Left renal pelvis (tissue), 4 donors: Measurements from ENCODE around the gene TSACC. TPM values are rescaled to one million over a fixed set of nuclear protein-coding genes. Genes with fewer than 3 reads are reported as not detected.
"Not testable (repeated sequence)": the region's sequence is repeated elsewhere in the genome, so short reads cannot be mapped to it uniquely, and the experiment has no call there.

ENCODE experiments used
- DNase-seq, 4 donors: peaks; one replicate each; pipeline ENCODE4 v3.0.0-alpha.2; 2013; ENCODE audit warnings: low read depth in 4 of 4, low spot score in 3 of 4
- polyA plus RNA-seq, 4 donors: library from polyadenylated mRNA; unstranded; fragments of 120-200 nt; gene quantifications; one replicate each; pipeline ENCODE4 v1.2.1, GENCODE V29; 2013; ENCODE audit not compliant: insufficient read length in 4 of 4

TSACC gene
- polyA plus RNA-seq, 4 donors, result 0.23 to 2.2 (median 0.67) TPM

DNA sequence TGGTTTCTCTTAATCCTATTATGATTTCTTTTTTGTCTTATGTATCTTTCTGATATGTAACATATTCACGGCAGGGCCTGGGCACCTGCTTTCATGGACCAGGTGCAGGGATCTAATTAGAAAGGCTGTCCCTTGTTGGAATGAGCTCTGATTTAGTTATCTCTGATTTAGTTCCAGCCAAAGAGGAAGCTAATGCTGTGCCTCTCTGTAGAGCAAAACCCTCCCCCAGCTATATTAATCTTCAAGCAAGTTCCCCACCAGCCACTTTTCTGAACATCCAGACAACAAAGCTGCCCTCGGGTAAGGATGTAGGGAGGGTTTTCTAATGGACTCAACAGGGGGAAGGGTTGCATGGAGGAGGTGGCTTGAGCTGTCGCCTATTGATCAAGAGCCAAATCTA, 6.1 kb downstream of the TSACC start:
- DNase-seq, result no peak

DNA sequence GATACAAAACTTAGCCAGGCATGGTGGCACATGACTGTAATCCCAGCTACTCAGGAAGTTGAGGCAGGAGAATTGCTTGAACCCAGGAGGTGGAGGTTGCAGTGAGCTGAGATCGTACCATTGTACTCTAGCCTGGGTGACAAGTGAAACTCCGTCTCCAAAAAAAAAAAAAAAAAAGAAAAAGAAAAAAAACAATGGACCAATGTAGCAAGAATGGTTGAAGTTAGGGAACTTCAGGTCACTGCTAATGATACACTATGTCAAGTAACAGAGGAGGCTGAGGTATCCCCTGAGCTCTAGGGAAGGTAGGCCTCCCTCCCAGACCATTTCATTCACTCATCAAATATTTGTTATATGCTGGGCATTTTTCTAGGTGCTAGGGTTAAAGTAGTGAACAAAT, 7.7 kb downstream of the TSACC start:
- not testable (repeated sequence) for DNase-seq

DNA sequence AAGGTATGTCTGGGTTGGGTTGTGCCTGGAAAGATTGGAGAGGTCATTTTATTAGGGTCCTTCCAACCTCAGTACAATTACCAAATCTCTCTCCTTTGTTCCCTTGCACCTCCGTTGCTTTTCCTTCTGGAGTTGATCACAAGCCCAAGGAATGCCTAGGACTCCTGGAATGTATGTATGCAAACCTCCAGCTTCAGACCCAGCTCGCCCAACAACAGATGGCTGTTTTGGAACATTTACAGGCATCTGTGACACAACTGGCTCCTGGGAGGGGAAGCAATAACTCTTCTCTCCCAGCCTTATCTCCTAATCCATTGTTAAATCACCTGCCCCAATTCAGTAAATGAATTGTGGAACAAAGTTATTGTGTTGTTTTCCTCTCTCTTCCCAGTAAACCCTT, 8.3 kb downstream of the TSACC start:
- no peak for DNase-seq

DNA sequence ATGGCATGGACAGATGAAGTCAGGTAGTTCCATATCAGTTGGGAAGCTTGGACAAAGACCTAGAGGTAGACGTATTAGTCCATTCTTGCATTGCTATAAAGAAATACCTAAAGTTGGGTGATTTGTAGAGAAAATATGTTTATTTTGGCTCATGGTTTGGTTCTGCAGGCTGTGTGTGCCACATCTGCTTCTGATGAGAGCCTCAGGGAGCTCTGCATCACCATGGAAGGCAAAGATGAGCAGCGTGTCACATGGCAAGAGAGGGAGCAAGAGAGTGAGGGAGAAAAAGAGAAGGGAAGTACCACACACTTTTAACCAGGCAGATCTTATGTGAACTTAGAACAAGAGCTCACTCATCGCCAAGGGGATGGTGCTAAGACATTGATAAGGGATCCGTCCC, 9.0 kb downstream of the TSACC start:
- no peak for DNase-seq

DNA sequence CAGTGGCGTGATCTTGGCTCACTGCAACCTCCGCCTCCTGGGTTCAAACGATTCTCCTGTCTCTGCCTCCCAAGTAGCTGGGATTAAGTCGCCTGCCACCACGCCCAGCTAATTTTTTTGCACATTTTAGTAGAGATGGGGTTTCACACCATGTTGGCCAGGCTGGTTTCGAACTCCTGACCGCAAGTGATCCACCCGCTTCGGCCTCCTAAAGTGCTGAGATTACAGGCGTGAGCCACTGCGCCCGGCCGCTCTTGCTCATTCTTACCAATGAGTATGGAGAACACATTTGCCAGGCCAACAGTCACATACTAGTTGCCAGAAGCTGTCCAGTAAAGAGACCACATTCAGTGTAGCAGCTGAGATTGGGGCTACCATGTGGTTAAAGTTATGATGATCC, 14.2 kb downstream of the TSACC start:
- not testable (repeated sequence) for DNase-seq

DNA sequence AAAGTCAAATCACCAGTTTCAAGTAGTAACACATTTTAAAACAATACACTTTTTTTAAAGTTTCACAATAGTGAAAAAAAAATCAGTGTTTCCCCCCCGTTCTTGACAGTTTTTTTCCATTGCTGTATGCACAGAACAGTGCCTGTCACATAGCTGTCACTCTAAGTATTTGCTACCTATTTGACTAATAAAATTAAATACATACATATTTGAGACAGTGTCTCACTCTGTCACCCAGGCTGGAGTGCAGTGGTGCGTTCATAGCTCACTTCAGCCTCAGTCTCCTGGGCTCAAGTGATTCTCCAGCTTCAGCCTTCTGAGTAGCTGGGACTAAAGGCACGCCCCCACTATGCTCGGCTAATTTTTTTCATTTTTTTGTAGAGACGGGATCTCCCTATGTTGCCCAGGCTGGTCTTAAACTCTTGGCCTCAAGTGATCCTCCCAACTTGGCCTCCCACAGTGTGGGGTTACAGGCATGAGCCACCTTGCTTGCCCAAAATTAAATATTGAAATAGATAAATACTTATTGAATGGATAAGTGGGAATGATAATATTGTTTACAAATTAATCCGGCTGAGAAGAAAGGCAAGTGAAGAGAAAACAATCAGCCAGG, 18.0 kb downstream of the TSACC start:
- no peak for DNase-seq

DNA sequence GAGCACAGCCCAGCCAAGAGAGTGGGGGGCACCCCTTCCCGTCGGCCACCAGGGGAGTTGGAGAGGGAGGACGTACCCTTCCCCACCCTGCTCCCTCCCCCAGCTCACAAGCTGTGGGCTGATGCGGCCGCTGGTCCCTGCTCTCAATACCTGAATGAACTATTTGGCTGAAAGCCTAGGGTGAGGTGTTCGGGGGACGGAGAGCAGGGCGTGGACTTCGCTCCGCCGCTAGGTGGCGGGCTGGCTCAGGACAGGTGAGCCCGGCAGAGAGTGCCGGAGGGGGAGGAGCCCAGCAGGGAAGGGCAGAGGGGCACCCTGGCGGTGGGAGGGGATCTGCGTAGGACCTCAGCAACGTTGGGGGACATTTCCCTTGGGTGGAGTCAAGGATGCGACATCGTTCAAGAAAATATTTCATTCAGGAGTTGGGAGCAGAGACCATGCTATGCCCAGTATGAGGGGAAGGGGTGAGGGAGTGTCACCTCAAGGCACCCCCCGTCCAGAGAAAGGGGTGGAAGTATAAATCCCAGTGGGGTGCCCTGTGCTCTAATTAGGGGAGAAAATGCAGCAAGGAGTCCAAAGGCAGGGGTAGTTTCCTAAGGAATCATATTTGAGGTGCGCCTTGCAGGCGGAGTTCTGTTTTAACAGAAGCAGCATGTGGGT, 18.7 kb downstream of the TSACC start:
- peak in 1 of 4 donors; percentile 37 for DNase-seq

DNA sequence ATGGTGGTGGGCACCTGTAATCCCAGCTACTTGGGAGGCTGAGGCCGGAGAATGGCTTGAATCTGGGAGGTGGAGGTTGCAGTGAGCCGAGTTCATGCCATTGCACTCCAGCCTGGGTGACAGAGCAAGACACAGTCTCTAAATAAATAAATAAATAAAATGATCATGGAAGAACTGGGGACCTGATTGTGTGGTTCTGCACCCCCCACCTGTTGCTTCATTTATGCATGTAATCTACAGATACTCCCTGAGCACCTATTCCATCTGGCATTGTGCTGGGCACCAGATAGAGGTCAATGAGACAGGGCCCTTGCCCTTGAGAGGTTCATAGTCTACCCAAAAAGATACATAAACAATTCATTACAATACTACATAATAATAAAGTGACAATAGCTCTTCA, 19.7 kb downstream of the TSACC start:
- no peak for DNase-seq

DNA sequence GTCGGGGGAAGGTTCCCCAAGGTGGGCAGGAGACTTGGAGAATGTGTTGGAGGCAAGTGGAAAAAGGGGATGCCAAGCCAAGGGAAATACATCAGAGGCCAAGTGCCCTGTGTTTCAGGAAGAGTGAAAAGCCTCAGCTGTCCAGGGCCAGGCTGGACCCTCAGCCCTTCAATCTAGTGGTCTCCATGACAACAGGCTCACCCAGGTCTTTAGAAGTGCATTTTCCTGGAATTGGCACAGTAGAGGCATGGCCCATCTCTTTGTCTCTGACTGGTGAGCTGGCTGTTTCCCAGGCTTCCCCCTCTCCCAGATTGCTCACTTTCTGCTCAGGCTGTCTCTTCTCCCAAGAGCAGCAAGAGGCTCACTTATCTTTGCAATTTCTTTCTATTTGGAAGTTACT, 20.3 kb downstream of the TSACC start:
- DNase-seq, result no peak

DNA sequence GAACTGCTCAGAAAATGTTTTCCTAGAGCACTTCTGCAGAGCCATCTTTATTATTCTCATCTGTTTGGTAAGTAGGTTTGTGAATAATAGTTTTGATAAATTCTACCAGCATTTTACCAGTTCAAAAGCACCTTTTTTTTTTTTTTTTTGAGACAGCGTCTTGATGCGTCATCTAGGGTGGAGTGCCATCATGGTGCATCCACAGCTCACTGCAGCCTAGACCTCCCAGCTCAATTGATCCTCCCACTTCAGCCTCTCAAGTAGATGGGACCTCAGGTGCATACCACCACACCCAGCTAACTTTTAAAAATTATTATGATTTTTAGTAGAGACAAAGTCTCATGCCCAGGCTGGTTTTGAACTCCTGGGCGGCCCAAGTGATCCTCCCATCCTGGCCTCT, 20.9 kb downstream of the TSACC start:
- DNase-seq, result no peak

DNA sequence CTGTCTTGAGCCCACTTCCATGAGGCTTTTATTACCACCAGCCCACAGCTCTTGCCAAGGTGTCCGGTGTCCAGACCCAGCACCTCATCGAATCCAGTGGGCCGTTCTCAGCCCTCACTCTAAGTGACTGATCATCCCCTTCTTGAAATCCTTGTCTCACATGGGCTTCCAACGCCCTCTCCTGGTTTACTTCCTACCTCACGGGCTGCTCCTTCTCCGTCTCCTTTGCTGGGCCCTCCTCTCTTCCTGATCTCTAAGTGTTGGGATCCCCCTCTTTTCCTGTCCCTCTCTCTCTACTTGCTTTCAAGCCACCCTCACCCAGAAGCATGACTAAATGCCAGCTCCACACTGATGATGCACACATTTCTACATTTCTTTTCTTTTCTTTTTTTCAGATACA, 21.6 kb downstream of the TSACC start:
- DNase-seq, result no peak

DNA sequence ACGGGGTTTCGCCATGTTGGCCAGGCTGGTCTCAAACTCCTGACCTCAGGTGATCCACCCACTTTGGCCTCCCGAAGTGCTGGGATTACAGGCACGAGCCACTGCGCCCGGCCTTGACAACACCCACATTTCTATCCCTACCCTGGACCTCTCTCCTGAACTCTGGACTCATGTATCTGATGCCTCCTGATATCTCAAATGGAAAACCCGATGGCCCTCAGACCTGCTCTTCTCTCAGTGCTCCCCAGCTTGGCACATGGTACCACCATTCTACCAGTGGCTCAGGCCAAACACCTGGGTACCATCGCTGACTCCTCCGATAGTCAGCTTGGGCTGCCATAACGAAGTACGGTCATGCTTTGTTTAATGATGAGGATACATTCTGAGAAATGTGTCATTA, 22.2 kb downstream of the TSACC start:
- no peak for DNase-seq

DNA sequence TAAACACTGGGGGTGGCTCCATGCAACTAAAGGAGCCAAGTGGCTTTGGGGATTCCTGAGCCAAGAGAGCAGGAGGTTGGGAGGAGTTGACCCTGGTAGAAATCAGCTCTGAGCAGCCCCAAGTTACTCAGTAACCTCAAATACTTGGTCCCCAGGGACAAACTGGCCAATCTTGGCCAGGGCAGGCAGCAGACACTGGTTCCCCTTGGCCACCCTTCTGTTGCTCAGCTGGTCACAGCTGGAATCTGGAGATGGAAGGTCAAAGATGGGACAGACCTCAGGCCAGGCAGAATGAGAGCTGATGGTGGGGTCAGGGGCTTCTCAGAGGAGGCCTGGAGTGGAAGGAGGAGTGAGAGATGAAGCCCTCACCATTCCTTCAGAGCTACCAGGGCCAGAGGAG, 27.4 kb downstream of the TSACC start:
- DNase-seq, result no peak

DNA sequence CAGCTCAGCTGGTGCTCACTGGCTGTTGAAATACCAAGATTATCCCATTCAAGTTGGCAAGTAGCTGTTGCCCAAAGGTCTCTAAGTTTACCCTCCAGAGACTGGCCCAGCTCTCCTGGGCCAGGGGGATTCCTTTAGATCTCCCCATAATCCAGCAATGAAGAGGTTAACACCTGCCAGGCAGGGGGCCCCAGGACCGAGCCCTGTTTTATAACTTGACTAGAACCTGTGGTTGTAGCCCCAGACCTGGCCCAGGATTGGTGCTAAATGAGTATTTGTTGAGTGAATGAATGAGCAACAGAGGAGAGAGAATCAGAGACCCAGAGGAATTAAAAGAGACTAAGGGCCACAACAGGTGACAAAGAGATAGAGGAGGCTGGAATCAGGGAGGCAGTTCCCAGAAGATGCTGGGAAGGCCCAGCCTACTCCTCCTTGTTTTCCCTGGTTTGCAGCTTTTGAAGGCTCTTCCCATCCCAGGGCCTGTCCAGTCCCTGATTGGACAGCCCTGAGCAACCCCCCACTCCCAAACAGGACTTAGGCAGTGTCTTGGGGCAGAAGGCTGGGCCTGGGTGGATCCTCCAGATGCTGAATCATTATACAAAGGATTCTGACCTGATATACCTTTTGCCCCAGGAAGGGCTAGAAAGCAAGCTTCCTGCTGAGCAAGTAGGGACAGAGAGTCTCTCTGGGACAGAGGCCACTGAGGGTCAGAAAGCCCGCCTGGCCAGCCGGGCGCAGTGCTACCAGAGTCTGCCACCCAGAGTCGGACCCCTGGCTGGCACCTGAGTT, 28.2 kb downstream of the TSACC start:
- DNase-seq, result no peak

DNA sequence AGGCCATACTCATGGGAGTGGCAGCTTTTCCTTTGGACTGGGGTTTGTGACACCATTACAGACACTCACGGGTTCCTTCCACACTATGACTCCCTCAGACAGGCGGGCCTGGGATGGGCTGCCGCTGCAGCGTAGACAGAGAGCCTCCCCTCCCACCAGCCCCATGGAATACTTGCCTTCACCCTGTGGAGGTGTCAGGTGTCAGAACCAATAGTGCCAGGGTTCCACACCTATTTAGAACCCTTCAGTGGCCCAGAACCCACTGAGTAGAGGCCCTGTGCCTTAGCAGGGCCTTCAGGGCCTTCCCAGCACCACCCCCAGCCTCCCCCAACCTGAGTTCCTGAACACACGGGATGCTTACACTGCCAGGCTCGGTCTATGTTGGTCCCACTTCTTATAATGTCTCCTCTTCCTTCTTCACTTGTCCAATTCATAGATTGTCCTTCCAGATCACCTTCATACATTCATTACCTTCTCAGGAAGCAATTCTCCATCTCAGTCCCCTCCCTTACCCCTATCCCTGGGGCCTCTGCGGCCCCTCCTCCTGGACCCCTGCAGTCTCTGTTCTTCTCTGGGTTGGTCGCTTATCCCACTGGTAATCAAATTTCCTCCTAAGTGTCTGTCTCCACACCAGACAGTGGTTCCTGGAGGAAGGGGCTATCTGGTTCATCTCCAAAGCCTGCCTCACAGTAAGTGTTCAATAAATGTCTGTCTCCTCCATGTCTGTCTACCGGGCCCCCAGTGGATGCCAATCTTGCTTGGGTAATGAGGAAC, 29.2 kb downstream of the TSACC start:
- no peak for DNase-seq

DNA sequence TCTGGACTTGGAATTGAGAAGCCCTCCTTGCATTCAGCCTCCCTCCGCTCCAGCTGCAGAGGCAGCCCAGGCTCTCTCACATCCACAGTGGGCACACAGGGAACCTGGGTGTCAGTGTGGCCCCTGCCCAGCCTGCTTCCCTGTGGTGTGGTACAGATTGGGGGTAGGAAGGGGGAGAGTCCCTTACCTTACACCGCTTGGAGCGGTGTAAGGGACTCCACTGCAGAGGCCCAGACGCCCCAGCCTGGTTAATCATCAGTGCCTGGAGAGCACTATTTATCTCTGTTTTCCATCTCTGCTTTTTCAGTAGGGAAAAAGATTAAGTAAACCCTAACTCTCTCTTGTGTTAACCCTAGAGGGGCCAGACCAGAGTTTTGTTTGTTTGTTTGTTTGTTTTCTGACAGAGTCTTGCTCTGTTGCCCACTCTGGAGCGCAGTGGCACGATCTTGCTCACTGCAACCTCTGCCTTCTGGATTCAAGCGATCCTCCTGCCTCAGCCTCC, 29.9 kb downstream of the TSACC start:
- DNase-seq, result no peak

DNA sequence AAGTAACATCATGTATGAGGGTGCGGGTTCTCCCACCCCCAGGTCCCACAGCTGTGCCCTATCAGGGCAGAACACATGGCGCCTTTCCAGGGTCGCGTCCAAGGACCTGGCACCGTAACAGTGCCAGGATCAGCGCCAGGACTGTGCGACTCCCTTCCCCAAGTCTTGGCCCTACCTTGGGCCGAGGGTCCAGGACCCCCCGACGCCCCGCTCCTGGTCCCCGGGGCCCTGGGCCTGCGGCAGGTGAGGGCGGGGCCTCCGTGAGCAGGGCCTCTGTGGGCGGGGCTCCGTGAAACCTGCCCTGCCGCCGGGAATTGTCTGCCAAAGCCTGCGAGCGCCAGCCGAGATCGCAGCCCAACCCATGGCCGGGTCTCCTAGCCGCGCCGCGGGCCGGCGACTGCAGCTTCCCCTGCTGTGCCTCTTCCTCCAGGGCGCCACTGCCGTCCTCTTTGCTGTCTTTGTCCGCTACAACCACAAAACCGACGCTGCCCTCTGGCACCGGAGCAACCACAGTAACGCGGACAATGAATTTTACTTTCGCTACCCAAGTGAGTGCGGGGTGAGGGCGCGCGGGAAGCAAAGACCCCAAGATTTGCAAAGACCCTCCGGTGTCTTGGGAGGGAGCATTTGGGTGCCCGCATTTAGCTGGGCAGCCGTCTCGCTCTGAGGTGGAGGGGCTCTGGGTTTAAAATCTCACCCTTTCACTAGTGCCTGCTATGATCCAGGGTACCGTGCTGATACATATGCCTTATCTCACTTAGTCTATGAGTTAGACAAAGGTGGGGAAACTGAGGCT, 30.8 kb downstream of the TSACC start, which contains the start of gene RHBG:
Gene RHBG, plus strand, starts transcription at position 323 of the 796 bp plus-strand sequence. Its CDS starts 39 bp downstream, at position 362.
- DNase-seq, result no peak

DNA sequence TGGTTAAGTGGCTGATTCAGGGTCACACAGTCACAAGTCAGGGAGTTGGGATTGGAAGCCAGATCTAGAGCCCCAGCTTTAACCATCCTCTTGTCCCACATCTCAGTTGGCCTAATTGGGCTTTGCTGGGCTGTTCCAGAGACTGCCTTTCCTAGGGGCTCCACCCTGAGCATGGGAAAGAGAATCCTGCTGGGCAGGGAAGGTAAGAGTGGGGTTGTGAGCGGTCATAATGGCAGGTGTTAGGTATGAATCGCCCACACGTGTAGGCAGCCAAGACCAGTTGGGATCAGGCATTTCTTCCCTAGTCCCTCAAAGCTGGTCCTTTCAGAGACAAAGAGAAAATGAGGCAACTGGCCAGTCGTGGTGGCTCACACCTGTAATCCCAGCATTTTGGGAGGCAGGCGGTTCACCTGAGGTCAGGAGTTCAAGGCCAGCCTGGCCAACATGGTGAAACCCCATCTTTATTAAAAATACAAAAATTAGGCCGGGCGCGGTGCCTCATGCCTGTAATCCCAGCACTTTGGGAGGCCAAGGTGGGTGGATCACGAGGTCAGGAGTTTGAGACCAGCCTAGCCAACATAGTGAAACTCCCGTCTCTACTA, 31.5 kb downstream of the TSACC start:
- DNase-seq, result not testable (repeated sequence)

DNA sequence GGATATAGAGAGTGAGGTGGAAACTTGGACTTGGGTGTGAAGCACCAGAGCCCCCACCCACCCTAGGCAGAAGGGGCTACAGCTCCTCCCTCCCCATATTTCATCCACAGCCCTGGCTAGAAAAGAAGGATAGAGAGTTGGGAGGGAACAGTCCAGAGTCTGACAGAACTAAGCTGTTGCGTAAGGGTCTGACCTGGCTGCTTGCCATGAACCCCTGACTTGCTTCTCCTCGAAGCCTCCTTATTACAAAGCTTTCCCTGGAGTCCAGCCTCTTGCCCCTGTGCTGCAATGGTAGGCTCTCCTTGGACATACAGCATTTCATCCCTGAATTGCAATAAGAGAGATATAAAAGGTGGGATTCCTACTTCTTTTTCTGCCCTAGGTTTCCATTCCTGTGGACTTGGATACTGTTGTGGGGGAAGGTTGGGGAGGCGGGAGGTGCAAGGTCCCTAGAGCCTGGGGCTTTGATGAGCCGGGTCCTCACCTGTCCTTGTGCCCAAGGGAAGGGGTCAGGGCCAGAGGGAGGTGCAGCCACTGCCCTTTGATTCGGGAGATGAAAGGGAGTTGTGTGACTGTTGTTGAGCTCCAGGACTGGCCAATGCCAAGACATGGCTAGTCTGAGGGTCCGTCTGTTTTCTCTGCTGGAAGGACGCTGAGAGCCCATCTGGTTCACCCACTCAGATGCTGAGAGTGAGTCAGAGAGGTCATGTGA, 33.4 kb downstream of the TSACC start:
- peak in 1 of 4 donors; percentile 51 for DNase-seq
